GM10847 (cell line): ENCODE measurements around the gene CNTN2.

Source experiments
- POLR2A ChIP-seq: IDR thresholded peaks from 2 replicates; pipeline ENCODE4 v1.6.1; 2011; ENCODE audit not compliant: insufficient read length; ENCODE audit errors: extremely low read depth

The CNTN2 gene, protein sequence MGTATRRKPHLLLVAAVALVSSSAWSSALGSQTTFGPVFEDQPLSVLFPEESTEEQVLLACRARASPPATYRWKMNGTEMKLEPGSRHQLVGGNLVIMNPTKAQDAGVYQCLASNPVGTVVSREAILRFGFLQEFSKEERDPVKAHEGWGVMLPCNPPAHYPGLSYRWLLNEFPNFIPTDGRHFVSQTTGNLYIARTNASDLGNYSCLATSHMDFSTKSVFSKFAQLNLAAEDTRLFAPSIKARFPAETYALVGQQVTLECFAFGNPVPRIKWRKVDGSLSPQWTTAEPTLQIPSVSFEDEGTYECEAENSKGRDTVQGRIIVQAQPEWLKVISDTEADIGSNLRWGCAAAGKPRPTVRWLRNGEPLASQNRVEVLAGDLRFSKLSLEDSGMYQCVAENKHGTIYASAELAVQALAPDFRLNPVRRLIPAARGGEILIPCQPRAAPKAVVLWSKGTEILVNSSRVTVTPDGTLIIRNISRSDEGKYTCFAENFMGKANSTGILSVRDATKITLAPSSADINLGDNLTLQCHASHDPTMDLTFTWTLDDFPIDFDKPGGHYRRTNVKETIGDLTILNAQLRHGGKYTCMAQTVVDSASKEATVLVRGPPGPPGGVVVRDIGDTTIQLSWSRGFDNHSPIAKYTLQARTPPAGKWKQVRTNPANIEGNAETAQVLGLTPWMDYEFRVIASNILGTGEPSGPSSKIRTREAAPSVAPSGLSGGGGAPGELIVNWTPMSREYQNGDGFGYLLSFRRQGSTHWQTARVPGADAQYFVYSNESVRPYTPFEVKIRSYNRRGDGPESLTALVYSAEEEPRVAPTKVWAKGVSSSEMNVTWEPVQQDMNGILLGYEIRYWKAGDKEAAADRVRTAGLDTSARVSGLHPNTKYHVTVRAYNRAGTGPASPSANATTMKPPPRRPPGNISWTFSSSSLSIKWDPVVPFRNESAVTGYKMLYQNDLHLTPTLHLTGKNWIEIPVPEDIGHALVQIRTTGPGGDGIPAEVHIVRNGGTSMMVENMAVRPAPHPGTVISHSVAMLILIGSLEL

DNA sequence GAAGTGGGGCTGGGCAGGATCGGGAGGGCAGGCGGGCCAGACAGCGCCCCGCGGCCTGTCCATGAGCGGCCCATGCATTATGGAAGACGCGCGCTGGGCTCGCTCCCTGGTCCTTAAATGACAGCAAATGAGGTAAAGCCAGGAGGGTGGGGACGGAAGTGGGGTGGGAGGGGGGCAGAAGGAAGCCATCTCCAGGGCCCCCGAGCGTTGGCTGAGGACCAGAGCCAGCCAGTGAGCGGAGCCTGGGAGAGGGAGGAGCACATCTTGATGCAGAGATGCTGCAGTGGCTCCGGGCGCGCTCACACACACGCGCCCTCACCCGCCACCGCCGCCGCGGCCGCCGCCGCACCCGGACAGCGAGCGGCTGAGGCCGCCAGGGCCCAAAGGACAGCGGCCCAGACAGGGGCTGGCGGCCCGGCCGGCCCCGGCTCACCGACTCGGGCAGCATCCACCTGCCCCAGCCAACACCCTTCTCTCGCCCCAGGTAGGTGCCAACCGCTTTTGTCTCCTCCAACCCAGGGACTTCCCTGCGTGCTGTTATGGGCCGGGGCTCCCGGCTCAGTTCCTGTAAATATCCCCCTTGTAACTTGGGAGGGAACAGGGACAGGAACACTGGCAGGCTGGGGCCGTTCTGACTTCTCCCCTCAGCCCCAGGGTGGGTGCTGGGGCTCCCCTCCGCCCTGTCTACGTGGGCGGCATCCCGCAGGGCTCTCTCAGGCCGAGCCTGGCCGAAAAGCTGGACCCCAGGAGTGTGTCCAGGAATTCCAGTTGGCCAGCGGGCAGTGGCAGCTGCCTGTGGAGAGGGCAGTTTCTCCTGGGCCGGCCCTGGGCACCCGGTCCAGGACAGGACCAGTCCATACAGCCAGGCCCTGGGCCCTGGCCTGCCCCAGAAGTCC lies at the start of gene CNTN2:
CNTN2 (plus strand) TSS at position 302 of the 896 bp plus-strand sequence. CDS start 9,974 bp downstream, outside the sequence.
- no peak for TF ChIP-seq POLR2A

DNA sequence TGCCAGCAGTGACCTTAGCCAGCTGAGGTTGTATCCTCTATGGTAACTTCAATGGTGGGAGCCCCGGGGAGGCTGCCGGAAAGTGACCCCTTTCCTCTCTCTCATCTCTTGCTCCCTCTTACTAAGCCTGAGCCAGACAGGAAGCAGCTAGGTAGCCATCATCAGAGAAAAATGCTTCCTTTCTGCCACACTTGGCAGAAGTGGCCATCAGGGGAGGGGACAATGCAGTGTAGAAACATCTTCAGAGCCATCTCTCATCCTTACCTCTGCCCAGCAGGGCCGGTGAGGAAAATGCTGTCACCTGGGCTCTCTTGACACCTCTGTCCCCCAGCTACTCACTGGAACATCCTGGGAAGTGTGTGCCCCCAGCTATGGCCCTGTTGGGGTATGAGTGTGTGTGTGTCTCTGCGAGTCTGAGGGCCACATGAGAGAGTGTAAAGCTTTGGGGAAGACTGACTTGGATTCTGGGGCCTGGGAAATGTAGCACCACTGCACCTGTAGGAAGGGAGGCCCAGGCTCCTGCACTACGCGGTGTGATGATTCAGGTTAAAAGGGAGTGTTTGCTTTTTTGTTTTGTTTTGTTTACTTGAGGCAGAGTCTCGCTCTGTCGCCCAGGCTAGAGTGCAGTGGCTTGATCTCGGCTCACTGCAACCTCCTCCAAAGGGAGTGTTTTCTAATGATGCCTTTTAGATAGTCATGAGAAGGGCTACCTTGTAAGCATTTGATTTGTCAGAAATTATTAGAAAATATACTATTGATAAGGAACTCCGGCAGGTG lies 48.7 kb upstream of the CNTN2 start:
- no peak for TF ChIP-seq POLR2A

DNA sequence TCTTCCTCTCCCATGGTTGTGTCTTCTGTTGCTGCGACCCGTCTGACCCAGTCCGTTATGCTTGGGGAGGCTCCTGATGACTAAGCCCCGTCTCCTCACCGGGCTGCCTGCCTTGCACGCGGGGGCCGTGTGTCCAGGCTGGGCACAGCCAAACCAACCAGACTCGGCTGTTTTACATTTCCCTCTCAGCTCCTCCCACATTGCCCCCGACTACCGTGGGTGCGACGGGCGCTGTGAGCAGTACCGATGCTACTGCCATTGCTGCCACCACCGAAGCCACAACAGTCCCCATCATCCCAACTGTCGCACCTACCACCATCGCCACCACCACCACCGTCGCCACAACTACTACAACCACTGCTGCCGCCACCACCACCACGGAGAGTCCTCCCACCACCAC lies 46.0 kb upstream of the CNTN2 start:
- TF ChIP-seq POLR2A = no peak

DNA sequence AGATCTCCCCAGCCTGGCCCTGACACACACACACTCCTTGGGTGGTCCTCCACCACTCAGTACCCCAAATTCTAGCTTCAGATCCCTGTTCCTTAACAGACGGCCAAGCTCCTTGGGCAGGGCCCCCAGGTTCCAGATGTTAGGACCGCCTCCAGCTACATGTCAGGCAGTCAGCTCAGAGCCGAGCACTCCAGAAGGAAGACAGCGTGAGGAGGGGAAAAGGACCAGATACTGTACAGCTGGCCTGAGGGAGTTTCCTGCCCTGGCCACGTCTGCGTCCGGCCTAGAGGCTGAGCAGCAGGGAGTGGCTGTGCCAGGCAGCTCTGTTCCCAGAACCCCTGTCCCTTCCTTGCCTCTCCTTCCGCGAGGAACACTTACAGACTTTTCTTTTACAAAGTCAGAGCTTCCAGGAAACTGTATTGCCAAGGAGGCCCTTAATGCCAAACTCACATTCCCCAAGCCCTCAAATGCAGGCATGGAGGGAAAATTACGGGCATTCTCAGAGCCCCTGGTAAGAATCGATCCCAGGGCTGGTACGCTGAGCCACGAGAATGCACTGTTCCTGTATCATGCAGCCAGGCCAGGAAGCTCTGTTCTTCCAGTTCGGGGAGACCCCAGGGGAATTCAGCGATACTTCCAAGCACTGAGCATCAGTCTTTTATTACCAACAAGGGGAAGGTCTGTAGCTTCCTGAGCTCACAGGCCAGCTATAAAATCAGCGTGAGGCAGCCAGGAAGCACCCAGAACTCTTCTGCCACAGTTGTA lies 45.2 kb upstream of the CNTN2 start:
- TF ChIP-seq POLR2A = no peak

DNA sequence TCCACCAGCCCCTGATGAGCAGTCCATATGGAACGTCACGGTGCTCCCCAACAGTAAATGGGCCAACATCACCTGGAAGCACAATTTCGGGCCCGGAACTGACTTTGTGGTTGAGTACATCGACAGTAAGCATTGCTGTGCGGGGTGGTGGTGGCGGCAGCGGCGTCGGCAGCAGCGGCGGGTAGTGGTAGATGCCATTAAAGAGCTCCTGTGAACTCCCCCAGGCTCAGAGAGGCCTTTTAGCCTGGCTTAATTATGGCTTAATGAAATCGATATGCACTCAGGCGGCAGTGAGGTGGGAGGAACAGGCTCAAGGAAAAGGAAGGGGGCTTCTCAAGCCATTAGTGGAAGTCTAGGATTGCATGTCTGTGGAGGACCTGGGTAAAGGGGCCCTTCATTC lies 41.9 kb upstream of the CNTN2 start:
- TF ChIP-seq POLR2A = no peak

DNA sequence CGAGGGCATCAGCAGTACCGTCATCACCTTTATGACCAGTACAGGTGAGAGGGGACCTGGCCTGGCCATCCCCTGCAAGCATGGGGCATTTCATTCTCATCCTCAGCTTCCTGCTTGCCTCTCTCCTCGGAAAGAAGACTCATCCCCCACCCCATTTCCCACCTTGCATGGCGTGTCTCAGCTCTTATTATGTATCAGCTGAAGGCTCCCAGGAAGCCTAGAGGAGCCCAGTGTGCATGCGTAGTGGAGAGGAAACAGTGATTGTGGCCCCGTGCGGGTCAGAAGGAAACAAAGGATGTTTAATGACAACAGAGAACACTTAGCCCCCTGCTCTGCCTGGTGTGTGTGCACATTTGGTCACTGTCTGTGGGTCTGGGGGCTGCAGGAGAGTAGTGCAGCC lies 40.3 kb upstream of the CNTN2 start:
- TF ChIP-seq POLR2A = no peak

DNA sequence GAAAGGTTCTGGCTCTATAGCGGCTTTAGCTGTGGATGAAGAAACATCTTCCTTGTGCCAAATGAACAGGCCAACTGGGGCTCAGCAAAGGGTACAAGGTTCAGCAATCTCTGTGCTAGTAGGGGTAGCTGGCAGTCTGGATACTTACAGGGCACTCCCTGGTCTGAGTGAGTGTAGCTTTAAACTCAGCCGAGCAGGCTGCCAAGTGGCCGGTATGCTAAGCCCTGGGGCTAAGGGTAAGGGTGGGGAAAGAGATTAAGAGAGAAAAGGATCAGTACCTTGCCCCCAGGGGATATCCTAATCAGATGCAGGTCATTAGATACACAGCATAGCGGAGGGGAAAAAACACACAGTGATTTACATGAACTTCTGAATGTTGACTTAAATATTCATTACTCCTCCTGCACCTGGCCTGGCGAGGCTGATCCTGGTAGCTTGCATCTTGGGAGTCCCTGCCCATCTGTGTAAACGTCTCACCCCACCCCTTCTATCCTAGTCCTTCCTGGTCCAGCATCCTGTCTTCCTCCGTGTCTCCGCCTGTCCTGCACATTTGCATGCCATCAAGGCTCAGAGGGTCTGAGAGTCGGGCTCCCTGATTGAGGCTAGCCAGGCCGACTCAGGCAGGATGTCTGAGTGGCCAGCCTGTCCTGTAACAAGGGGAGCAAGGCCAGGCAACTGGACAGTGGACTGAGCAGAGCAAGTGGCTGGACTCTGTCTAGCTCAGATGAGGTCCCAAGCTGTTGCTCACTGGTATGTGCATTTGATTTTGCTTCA lies 39.5 kb upstream of the CNTN2 start:
- TF ChIP-seq POLR2A = no peak

DNA sequence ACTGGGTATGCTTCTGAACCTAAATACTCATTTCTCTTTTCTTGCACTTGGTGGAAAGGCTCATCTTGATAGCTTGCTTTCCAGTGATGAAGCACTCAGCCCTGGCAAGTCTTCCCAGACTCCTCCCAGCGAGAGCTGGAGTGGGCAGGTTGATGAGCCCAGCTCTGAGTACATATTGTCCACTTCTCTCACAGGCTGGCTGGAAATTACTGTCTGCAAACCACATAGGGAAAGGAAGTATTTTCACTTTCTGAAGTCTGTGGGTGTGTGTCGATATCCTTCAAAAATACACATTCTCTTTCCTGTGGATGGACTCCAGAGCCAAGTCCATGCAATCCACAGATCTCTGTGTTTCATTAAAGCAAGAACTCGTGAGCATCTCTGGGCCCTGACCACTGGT lies 38.7 kb upstream of the CNTN2 start:
- TF ChIP-seq POLR2A = no peak

DNA sequence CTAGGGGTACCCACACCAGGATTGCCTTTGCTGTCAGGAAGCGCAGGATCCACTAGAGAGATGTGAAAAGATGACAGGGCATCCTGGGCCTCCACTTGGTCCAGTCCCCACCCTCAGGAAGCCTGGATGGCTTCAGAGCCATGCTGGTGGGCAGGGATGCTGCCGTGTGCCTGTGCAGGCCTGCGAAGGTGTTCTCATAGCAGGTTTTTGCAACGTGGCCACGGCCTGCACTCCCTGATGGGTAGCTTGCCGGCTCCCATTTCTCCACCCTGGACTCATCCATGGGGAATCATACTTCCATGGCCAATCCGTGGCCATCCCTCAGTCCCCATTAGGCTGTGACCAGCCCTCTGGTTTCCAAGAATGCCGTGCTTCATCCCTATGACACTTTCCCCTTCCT lies 34.1 kb upstream of the CNTN2 start:
- no peak for TF ChIP-seq POLR2A

DNA sequence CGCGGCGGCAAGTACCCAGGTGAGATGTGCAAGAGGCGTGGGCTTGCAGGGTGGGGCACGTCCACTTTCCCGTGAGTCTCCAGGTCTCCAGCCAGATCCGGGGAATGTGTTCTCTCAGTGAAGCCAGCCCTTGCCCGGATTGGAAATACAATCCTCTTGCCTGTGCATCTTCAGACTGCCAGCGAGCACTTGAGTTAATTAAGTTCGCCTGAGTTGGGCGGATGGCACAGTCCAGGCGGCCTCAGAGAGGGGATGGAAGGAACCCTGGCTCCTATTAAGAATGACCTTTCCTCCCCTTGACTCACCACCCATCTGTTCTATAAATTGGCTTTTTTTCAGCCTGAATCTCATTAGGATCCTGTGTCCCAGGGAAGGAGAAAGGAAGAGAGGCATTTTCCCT lies 33.3 kb upstream of the CNTN2 start:
- TF ChIP-seq POLR2A = no peak

DNA sequence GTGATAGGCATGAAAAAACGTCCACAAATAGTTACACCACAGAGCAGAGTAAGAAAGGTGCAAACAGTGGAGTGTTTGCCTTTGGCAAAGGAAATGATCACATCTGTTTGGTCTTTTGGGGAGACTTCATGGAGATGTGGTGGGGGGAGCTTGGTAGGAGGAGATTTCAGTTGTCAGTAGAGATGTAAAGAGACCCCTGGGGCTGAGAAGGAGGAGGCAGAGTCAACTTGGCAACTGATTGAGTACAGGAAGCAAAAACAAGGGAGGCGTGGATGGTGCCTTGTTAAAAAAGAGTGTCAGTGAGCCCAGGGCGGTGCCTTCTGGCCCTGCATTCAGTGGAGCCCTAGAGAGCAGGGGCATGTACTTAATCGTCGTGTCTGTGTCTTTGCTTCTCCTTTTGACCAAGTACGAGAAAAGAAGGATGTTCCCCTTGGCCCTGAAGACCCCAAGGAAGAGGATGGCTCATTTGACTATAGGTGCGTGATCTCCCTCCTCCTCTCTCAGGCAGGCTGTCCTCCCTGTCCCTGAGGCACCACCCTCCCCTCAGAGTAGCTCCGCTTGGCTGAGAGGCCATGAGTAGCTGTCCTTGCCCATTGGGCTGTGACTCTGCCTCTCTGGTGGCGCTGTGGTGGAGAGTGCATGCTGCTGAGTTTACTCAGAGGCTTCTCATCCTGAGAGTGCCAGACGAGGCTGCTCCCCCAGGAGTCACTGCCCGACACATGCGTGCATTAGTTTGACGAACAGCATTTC lies 30.4 kb upstream of the CNTN2 start:
- no peak for TF ChIP-seq POLR2A
